Ovary (tissue), 9 donors: ENCODE measurements around the gene SORT1. TPM values are rescaled to one million over a fixed set of nuclear protein-coding genes. Genes with fewer than 3 reads are reported as not detected.

Experiments
- DNase-seq, 5 donors: peaks; one replicate each; pipeline ENCODE4 v3.0.0-alpha.2; 2019 to 2020
- H3K27ac ChIP-seq, 2 donors: fragments of 200-600 bp; one replicate each; pipeline versions ENCODE4 v1.5.1 to v1.8.0; 2019 to 2022
- H3K27me3 ChIP-seq: fragments of 200-600 bp; one replicate; pipeline ENCODE4 v1.8.0; 2022
- H3K36me3 ChIP-seq: fragments of 200-600 bp; sonication (generic); one replicate; pipeline ENCODE4 v1.5.1; 2019
- H3K4me1 ChIP-seq: one replicate; pipeline ENCODE4 v1.8.1; 2013; ENCODE audit warnings: mild to moderate bottlenecking, moderate library complexity; ENCODE audit not compliant: insufficient read depth
- H3K4me3 ChIP-seq: fragments of 200-600 bp; sonication (generic); one replicate; pipeline ENCODE4 v1.5.1; 2017
- H3K9me3 ChIP-seq, 2 donors: fragments of 200-600 bp in 1 of 2; sonication (generic) in 1 of 2; one replicate each; pipeline versions ENCODE4 v1.5.1 to v1.8.1; 2013 to 2019; ENCODE audit warnings: mild to moderate bottlenecking in 1 of 2, moderate library complexity in 1 of 2
- CTCF ChIP-seq, 3 donors: fragments of 450-650 bp in 2 of 3; fragments of 200-600 bp in 1 of 3; IDR thresholded peaks; one replicate each; pipeline versions ENCODE4 v1.5.1 to v1.8.0; 2016 to 2022; ENCODE audit warnings: antibody characterized with exemption in 3 of 3, mild to moderate bottlenecking in 1 of 3
- EP300 ChIP-seq: sonication (generic); formaldehyde crosslinking; IDR thresholded peaks from one replicate; pipeline ENCODE4 v1.6.1; 2017; ENCODE audit warnings: antibody characterized with exemption
- POLR2A ChIP-seq: fragments of 450-650 bp; IDR thresholded peaks from one replicate; pipeline ENCODE4 v1.6.1; 2017; ENCODE audit warnings: antibody characterized with exemption, mild to moderate bottlenecking, moderate library complexity
- WGBS, 3 donors: extraction: QIAGEN DNeasy Blood & Tissue Kit in 1 of 3; methylation state at CpG; one replicate each; pipeline versions ENCODE4 v1.1.5 to v1.1.7; 2013 to 2017; 5-methylcytosine and 5-hydroxymethylcytosine counted together
- intact Hi-C, 4 donors: fragments of 100-400 bp; cut with DNase I; formaldehyde crosslinking; loops; one replicate each; pipeline versions ENCODE4 v1.11.0 to v1.15.1; 2022 to 2023
- polyA plus RNA-seq, 2 donors: library from polyadenylated mRNA; stranded (reverse); fragments of 200-250 nt in 1 of 2; fragments of 350-450 nt in 1 of 2; fragmentation: Illumina TruSeq in 1 of 2; extraction: RNeasy Lipid Tissue Mini Kit (QIAGEN cat#74804) in 1 of 2; gene quantifications; one replicate each; pipeline ENCODE4 v1.2.3, GENCODE V29; 2013 to 2014
- total RNA-seq, 7 donors: library from RNA; depleted of rRNA in 2 of 7; stranded (reverse); fragments of >200 nt in 2 of 7; fragmentation: NEBNext Ultra II Directional in 3 of 7; extraction: Animal tissue kit (Norgen Biotek cat#: 25700) in 3 of 7; gene quantifications; one replicate each; pipeline versions ENCODE4 v1.1.0 to v1.2.4, GENCODE V29; 2016 to 2023
- donor health status: DM: no; HTN: no; CAD: no; lungs with moderate emphysema.
- donor health status: DM: no; HTN: no; CAD: no.
- donor health status: Bipolar disorder and iron deficiency.
- donor health status: DM: yes; HTN: yes; CAD: no.
- donor health status: DM: no; HTN: no; CAD: no.
- donor health status: DM: yes; HTN: yes; CAD: no.

The SORT1 gene
- total and polyA plus RNA-seq, 9 donors, result 4.3 to 37.0 (median 16.0) TPM

- intact Hi-C loops, result no loop called here
- TF ChIP-seq EP300 (no peak), CTCF (IDR thresholded peaks at IDR 0.05) (no peak), POLR2A (no peak)
- H3K4me3 ChIP-seq, result no peak overlapping the region
- H3K36me3 ChIP-seq, result no peaks in the 10 kb centered on the region
- H3K4me1 ChIP-seq, result no peaks in the 10 kb centered on the region
- WGBS, 3 donors, result 67 to 85% (median 81%) methylated on average over 2 of the region's 2 CpGs
- DNase-seq, result no peak
- H3K27ac ChIP-seq, result no peak overlapping the region
- no peaks in the 10 kb centered on the region for H3K27me3 ChIP-seq
- no peaks in the 10 kb centered on the region for H3K9me3 ChIP-seq
Observed at GRCh38 chr1:109412551-109412950, 14.8 kb upstream of the SORT1 start.

GRCh38 chr1:109404838-109405237, 7.1 kb upstream of the SORT1 start:
- DNase-seq, result no peak
- WGBS, 3 donors, result 82 to 84% (median 83%) methylated on average over 4 of the region's 4 CpGs
- Histone ChIP-seq H3K27me3 (no peaks in the 10 kb centered on the region), H3K9me3 (no peaks in the 10 kb centered on the region), H3K27ac (no peak overlapping the region), H3K4me1 (no peaks in the 10 kb centered on the region), H3K36me3 (no peaks in the 10 kb centered on the region), H3K4me3 (no peak overlapping the region)
- TF ChIP-seq POLR2A, result no peak
- TF ChIP-seq EP300, result no peak
- no peak for TF ChIP-seq CTCF (IDR thresholded peaks at IDR 0.05)
- intact Hi-C loops, result no loop called here

GRCh38 chr1:109402025-109402424, 4.3 kb upstream of the SORT1 start:
- Histone ChIP-seq H3K36me3 (no peaks in the 10 kb centered on the region), H3K4me3 (no peak overlapping the region), H3K9me3 (no peaks in the 10 kb centered on the region), H3K27ac (no peak overlapping the region), H3K27me3 (no peaks in the 10 kb centered on the region), H3K4me1 (peaks cover 4% of the 10 kb centered on the region)
- TF ChIP-seq EP300 (no peak), POLR2A (no peak), CTCF (IDR thresholded peaks at IDR 0.05) (no peak)
- no peak for DNase-seq
- intact Hi-C loops, result no loop called here

- Histone ChIP-seq H3K9me3 (no peaks in the 10 kb centered on the region), H3K27ac (no peak overlapping the region), H3K27me3 (no peaks in the 10 kb centered on the region), H3K36me3 (no peaks in the 10 kb centered on the region), H3K4me1 (peaks cover 4% of the 10 kb centered on the region), H3K4me3 (no peak overlapping the region)
- intact Hi-C loops, result no loop called here
- DNase-seq, result no peak
- no peak for TF ChIP-seq POLR2A
- TF ChIP-seq CTCF (IDR thresholded peaks at IDR 0.05), result no peak
- no peak for TF ChIP-seq EP300
- 84 to 92% (median 90%) methylated on average over 3 of the region's 3 CpGs for WGBS, 3 donors
Observed at GRCh38 chr1:109400035-109400655, 2.4 kb upstream of the SORT1 start.
